ENCODE measurements around the gene SPHK2. TPM values are rescaled to one million over a fixed set of nuclear protein-coding genes. Genes with fewer than 3 reads are reported as not detected.

Gene SPHK2
- total RNA-seq, 1 donor = 10.9 TPM

GRCh38 chr19:48582168-48582567 lies 37.1 kb upstream of the SPHK2 start:
- TF ChIP-seq CTCF (IDR thresholded peaks at IDR 0.05; ENCODE audit: insufficient read depth, low read length) = no peak
- H3K4me3 ChIP-seq (ENCODE audit: low read depth, low read length) = no peak overlapping the region
- DNase-seq (ENCODE audit: low read depth) = no peak

- no peak for DNase-seq (ENCODE audit: low read depth)
- H3K4me3 ChIP-seq (ENCODE audit: low read depth, low read length) = no peak overlapping the region
- TF ChIP-seq CTCF (IDR thresholded peaks at IDR 0.05; ENCODE audit: insufficient read depth, low read length) = no peak
Observed at GRCh38 chr19:48587387-48587786, 31.9 kb upstream of the SPHK2 start.

- peak; percentile 79 for DNase-seq (ENCODE audit: low read depth)
- peak overlapping the region; percentile 58 for H3K4me3 ChIP-seq (ENCODE audit: low read depth, low read length)
- peak; percentile 89 for TF ChIP-seq CTCF (IDR thresholded peaks at IDR 0.05; ENCODE audit: insufficient read depth, low read length)
Observed at GRCh38 chr19:48588670-48589401, 30.5 kb upstream of the SPHK2 start.

- TF ChIP-seq CTCF (IDR thresholded peaks at IDR 0.05; ENCODE audit: insufficient read depth, low read length) = no peak
- no peak overlapping the region for H3K4me3 ChIP-seq (ENCODE audit: low read depth, low read length)
- DNase-seq (ENCODE audit: low read depth) = no peak
Observed at GRCh38 chr19:48591021-48591420, 28.3 kb upstream of the SPHK2 start.

- no peak overlapping the region for H3K4me3 ChIP-seq (ENCODE audit: low read depth, low read length)
- no peak for DNase-seq (ENCODE audit: low read depth)
- no peak for TF ChIP-seq CTCF (IDR thresholded peaks at IDR 0.05; ENCODE audit: insufficient read depth, low read length)
Observed at GRCh38 chr19:48595171-48595570, 24.1 kb upstream of the SPHK2 start.

GRCh38 chr19:48595833-48596232 lies 23.5 kb upstream of the SPHK2 start:
- TF ChIP-seq CTCF (IDR thresholded peaks at IDR 0.05; ENCODE audit: insufficient read depth, low read length) = no peak
- H3K4me3 ChIP-seq (ENCODE audit: low read depth, low read length) = no peak overlapping the region
- no peak for DNase-seq (ENCODE audit: low read depth)

GRCh38 chr19:48596237-48596636 lies 23.1 kb upstream of the SPHK2 start:
- H3K4me3 ChIP-seq (ENCODE audit: low read depth, low read length) = no peak overlapping the region
- no peak for TF ChIP-seq CTCF (IDR thresholded peaks at IDR 0.05; ENCODE audit: insufficient read depth, low read length)
- no peak for DNase-seq (ENCODE audit: low read depth)

All from fibroblast of the aortic adventitia (primary cell).